GM13977 (cell line): ENCODE results near the gene IL1RAPL1.

Source experiments
- DNase-seq: peaks from one replicate; pipeline ENCODE4 v3.0.0; 2012; ENCODE audit warnings: low spot score
- in situ Hi-C: fragments of 300-500 bp; cut with MboI; formaldehyde crosslinking; loops from one replicate; pipeline ENCODE4 v1.12.0; 2022; ENCODE audit warnings: low sequenced_read_pairs, low pct_unique_long_range_greater_than_20kb, mixed read lengths, inconsistent platforms; ENCODE audit not compliant: unreplicated experiment
- TF ChIP-seq, protein P1 (sequence below): IDR thresholded peaks from 2 replicates; pipeline ENCODE4 v1.5.1; 2012; ENCODE audit warnings: mild to moderate bottlenecking, control low read depth; ENCODE audit not compliant: insufficient read depth; ENCODE audit errors: extremely low read depth, missing control alignments

IL1RAPL1 gene

DNA sequence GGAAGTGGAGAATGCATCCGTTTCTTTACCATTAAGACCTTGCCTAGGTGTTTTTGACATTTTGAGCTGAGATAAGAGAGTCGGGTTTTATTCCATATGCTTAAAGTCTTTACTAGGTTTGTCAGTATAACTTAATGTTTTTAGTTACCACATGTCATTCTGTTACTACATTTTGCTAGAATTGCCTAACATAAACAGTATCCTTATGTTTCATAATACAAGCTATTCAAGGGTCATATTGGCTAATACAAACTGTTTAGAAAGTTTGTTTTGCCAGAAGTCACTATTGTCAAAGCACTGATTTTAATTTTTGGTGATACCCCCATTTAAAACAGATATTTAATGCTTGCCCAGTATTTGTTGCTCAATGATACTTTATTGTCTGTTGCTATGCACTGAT, 1200.4 kb downstream of the IL1RAPL1 start:
- TF ChIP-seq, protein P1, sequence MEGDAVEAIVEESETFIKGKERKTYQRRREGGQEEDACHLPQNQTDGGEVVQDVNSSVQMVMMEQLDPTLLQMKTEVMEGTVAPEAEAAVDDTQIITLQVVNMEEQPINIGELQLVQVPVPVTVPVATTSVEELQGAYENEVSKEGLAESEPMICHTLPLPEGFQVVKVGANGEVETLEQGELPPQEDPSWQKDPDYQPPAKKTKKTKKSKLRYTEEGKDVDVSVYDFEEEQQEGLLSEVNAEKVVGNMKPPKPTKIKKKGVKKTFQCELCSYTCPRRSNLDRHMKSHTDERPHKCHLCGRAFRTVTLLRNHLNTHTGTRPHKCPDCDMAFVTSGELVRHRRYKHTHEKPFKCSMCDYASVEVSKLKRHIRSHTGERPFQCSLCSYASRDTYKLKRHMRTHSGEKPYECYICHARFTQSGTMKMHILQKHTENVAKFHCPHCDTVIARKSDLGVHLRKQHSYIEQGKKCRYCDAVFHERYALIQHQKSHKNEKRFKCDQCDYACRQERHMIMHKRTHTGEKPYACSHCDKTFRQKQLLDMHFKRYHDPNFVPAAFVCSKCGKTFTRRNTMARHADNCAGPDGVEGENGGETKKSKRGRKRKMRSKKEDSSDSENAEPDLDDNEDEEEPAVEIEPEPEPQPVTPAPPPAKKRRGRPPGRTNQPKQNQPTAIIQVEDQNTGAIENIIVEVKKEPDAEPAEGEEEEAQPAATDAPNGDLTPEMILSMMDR = no peak
- in situ Hi-C loops = no loop called here
- DNase-seq = no peak

DNA sequence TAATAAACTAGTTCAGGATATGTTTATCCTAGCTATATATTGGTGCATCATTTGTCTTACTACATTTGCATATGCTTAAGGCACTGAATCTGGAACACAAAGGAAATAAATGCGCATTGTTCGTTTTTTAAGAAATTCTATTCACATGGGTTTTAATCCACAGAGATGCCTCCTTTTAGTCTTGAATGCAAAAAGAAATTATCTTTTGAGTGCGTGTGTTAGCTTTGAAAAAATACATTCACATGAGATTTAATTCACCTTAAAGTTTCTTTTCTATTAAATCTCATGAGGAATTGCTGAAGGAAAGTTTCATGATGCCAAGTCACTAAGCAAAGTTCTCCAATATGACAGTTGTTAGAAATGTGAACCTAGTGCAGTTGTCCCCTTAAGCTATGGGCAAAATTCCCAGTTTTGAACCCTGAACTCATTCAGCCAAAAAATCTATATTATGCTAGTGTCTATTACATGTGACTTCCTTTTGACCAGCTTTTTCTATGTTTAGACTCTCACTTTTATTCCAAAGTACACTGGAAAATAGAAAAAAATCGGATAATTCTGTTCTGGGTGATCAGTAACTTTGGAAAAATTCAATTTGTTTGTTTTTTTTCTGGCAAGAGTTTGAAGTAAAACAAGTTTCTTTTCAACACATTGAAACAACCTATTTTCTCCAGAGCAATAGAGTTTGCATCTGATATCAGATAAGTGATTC, 1201.9 kb downstream of the IL1RAPL1 start:
- TF ChIP-seq, protein P1 = no peak
- no peak for DNase-seq
- in situ Hi-C loops = no loop called here

DNA sequence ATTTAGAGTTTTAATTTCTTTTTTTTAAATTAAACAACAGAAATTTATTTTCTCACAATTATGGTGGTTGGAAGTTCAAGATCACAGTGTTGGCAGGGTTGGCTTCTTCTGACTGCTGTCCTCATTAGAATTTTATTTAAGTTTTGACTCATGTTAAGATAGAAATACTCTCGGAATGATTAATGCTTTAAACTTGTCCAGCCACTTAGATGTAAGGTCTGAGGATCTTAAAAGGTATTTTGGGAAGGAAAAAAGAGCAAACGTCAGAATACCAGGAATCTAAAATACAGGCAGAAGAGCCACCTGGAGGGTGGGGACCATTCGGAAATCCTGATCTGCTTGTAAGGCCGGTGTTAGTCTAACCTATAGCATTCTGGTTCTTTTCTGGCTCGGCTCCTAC, 1205.1 kb downstream of the IL1RAPL1 start:
- no peak for DNase-seq
- in situ Hi-C loops = no loop called here
- TF ChIP-seq, protein P1 = no peak

DNA sequence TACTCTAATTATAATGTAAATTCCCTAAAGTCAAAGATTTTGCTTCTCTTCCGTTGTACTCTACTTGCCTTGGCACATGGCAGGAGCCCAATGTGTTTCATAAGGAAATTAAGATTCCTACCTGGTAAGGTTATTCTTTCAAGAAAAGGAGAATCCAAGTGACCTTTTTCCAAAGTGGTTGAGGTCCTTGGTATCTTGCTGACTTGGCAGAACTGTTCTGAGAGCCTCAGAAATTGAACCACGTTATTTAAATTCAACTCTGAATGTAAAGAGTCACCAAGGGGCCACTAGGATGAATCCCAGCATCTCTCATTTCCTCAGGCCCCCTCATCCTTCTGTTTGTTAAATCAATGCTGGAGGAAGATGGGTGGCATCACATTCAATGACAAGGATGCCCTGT, 1209.9 kb downstream of the IL1RAPL1 start:
- TF ChIP-seq, protein P1 = no peak
- in situ Hi-C loops = no loop called here
- DNase-seq = no peak

DNA sequence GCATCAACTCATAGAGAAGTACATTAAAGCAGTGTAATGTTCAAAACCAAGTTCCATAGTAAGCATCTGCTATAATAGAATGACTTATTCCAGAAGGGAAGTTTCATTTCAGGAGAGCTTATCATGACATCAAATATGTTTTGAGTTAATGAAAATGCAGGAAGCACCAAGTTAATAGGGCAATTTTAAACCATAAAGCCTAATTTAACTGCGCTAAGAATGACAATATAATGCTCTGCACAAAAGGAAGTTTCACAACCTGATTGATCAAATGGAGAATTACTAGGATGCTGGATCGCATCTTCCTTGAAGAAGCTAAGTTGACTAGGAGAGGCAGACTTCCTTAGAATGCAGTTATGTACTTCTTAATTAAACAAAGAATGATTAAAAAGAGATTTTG, 1211.2 kb downstream of the IL1RAPL1 start:
- TF ChIP-seq, protein P1 = no peak
- DNase-seq = no peak
- in situ Hi-C loops = no loop called here

DNA sequence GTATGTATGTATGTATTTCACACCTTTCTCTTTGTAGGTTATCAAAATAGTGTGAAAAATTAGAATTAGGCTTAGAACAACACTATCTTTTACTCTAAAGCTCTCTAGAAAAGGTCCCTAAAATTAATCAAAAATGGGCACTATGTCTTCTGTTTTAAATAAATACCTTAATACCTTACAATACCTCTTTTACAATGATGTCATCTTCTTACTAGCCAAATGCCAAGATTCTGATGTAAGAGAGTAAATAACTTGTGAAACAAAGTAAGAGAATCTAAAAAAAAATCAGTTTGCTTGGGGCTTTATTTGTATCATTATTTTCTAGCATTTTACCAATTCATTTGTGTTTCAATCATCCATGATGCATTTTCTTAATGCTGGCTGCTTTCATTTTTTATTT, 1225.9 kb downstream of the IL1RAPL1 start:
- DNase-seq = no peak
- in situ Hi-C loops = no loop called here
- TF ChIP-seq, protein P1 = no peak
